ENCODE measurements around the gene NT5C1B.

DNA sequence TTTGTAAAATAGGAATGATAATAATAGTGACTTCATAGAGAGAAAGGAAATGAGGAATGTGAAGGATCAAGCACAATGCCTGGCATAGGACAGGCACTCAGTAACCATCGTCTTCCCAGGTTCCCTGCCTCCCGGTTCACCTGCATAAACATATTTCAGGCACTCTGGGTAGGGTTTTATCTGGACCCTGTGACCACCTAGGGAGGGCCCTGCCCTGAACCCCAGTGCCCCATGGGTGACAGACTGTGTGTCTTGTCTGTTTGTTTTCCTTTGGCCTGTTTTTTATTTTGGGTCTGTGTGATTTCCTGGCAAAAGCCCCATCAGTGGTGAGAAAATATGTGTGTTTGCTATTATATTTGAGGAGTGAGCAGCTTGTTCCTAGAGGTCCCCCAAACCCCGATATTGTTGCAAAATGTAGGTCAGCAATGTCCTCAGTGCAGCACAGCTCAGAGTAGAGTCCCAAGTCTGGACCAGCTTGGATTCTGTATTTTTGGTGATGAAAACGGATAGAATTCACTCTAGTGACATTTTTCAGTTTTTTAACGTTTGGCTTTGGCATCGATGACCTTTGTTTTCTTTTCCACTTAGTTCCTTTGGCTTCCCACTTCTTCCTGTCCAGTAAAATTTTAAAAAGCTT lies 9.6 kb upstream of the NT5C1B start:
- TF ChIP-seq, protein P1, sequence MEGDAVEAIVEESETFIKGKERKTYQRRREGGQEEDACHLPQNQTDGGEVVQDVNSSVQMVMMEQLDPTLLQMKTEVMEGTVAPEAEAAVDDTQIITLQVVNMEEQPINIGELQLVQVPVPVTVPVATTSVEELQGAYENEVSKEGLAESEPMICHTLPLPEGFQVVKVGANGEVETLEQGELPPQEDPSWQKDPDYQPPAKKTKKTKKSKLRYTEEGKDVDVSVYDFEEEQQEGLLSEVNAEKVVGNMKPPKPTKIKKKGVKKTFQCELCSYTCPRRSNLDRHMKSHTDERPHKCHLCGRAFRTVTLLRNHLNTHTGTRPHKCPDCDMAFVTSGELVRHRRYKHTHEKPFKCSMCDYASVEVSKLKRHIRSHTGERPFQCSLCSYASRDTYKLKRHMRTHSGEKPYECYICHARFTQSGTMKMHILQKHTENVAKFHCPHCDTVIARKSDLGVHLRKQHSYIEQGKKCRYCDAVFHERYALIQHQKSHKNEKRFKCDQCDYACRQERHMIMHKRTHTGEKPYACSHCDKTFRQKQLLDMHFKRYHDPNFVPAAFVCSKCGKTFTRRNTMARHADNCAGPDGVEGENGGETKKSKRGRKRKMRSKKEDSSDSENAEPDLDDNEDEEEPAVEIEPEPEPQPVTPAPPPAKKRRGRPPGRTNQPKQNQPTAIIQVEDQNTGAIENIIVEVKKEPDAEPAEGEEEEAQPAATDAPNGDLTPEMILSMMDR (IDR thresholded peaks at IDR 0.05): no peak
- no peak for TF ChIP-seq POLR2A (IDR thresholded peaks at IDR 0.05)

All from ovary (tissue), 3 donors.